ENCODE measurements around the gene ZNF536. TPM values are rescaled to one million over a fixed set of nuclear protein-coding genes. Genes with fewer than 3 reads are reported as not detected.

ZNF536 gene
- total and polyA plus RNA-seq, 2 of the 4 experiments (the other 2 are of a cell fraction) = not detected

DNA sequence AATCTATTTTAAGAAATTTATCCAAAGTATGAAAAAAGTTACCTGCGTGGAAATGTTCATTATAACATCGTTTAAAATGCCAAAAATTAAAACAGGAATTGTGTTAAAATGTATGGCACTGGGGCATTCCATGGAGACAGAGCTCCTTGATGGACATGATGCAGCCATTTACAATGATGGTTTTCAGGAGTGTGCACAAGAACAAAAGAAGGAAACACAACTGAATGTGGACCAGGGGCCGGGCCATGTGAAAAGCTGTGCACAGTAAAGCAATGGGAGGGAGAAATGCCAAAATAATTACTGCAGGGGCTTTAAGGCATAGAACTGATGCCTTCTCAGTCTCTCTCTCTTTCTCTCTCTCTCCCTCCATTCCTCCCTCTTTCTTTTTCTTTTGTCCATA, 115.0 kb downstream of the ZNF536 start:
- Histone ChIP-seq H3K56ac (ENCODE audit: extremely low read depth, insufficient read depth, low read length) (no peak overlapping the region), H3K4me1 (ENCODE audit: control insufficient read depth, insufficient read depth, low read length) (no peaks in the 10 kb centered on the region), H4K20me1 (ENCODE audit: insufficient read depth, low read length) (no peaks in the 10 kb centered on the region), H4K91ac (ENCODE audit: insufficient read depth, low read depth, low read length) (no peak overlapping the region), H3K9me1 (ENCODE audit: insufficient read depth, low read length) (no peaks in the 10 kb centered on the region), H3K9ac (ENCODE audit: low read depth, low read length) (no peak overlapping the region), H3K4ac (ENCODE audit: low read depth, low read length) (no peak overlapping the region), H3K14ac (replicated peaks; ENCODE audit: low read depth, low read length) (no peak overlapping the region), H3K4me2 (ENCODE audit: low read depth, low read length) (no peak overlapping the region), H3K79me1 (ENCODE audit: low read depth in 1 of 2, low read length in 2 of 2) (no peaks in the 10 kb centered on the region), H4K8ac (ENCODE audit: low read depth in 2 of 2, low read length in 2 of 2) (no peak overlapping the region), H3K4me3 (ENCODE audit: insufficient read depth, low read depth, low read length) (no peak overlapping the region), H3K23ac (ENCODE audit: low read depth, low read length) (no peak overlapping the region), H2BK120ac (ENCODE audit: low read depth, low read length) (no peak overlapping the region), H2AK5ac (ENCODE audit: low read depth, low read length) (no peak overlapping the region), H2BK5ac (ENCODE audit: low read depth, low read length, poor library complexity, severe bottlenecking) (no peak overlapping the region), H3K27ac (ENCODE audit: insufficient read depth, low read length) (no peak overlapping the region), H3K9me3 (ENCODE audit: control insufficient read depth, insufficient read depth, low read length) (peaks cover 15% of the 10 kb centered on the region), H2AFZ (replicated peaks; ENCODE audit: low read length, poor library complexity) (no peak overlapping the region), H3K18ac (ENCODE audit: low read depth, low read length) (no peak overlapping the region), H2BK15ac (ENCODE audit: low read depth, low read length) (no peak overlapping the region), H4K5ac (ENCODE audit: low read depth, low read length) (no peak overlapping the region), H3K36me3 (ENCODE audit: control insufficient read depth, insufficient read depth, low read length) (no peaks in the 10 kb centered on the region), H3K27me3 (ENCODE audit: control insufficient read depth, insufficient read depth, low read length) (no peaks in the 10 kb centered on the region), H2AK9ac (replicated peaks; ENCODE audit: low read depth, low read length, poor library complexity) (no peak overlapping the region), H2BK20ac (ENCODE audit: low read depth, low read length) (no peak overlapping the region)
- intact Hi-C loops (cut with micrococcal nuclease) (no loop called here), in situ Hi-C loops (cut with MboI; ENCODE audit: low sequenced_read_pairs) (no loop called here), dilution Hi-C loops (cut with HindIII; ENCODE audit: low sequenced_read_pairs, unreplicated experiment) (no loop called here)
- TF ChIP-seq MXI1 (IDR thresholded peaks at IDR 0.05; ENCODE audit: borderline replicate concordance, low read depth, low read length) (no peak), MAFK (IDR thresholded peaks at IDR 0.05; ENCODE audit: low read depth, low read length) (no peak), RFX5 (IDR thresholded peaks at IDR 0.05; ENCODE audit: low read depth, low read length) (no peak), RCOR1 (IDR thresholded peaks at IDR 0.05; ENCODE audit: insufficient replicate concordance, low read length) (no peak)
- ChIA-PET CTCF (no interaction called here), POLR2A (ENCODE audit: unreplicated experiment) (no interaction called here)
- no CpG with 5 or more reads among the region's 3 CpGs for WGBS, 2 experiments (ENCODE audit: extremely low coverage in 2 of 2, insufficient read length in 1 of 2)
- ATAC-seq (ENCODE audit: low read depth) (no peak), DNase-seq (no peak)
- BruUV-seq (replicated peaks) = no TSS peak

Data from IMR-90 (cell line).